ENCODE data around the gene COL2A1. TPM values are rescaled to one million over a fixed set of nuclear protein-coding genes. Genes with fewer than 3 reads are reported as not detected.

Gene COL2A1
- total RNA-seq, 1 donor from 2014 or later: 3.8 TPM

GRCh38 chr12:48008950-48009349, 4.7 kb upstream of the COL2A1 start:
- H3K27me3 ChIP-seq (ENCODE audit: control insufficient read depth, insufficient read depth, low read length): peaks cover 37% of the 10 kb centered on the region
- DNase-seq (ENCODE audit: low read depth): no peak
- H3K36me3 ChIP-seq (ENCODE audit: control insufficient read depth, insufficient read depth, low read length): no peaks in the 10 kb centered on the region
- no peak for TF ChIP-seq CTCF (IDR thresholded peaks at IDR 0.05; ENCODE audit: insufficient read depth, low read length, poor library complexity, severe bottlenecking)
- H3K4me3 ChIP-seq (ENCODE audit: low read depth, low read length): no peak overlapping the region

GRCh38 chr12:48008349-48008748, 4.1 kb upstream of the COL2A1 start:
- no peak overlapping the region for H3K4me3 ChIP-seq (ENCODE audit: low read depth, low read length)
- peaks cover 43% of the 10 kb centered on the region for H3K27me3 ChIP-seq (ENCODE audit: control insufficient read depth, insufficient read depth, low read length)
- no peak for DNase-seq (ENCODE audit: low read depth)
- TF ChIP-seq CTCF (IDR thresholded peaks at IDR 0.05; ENCODE audit: insufficient read depth, low read length, poor library complexity, severe bottlenecking): no peak
- H3K36me3 ChIP-seq (ENCODE audit: control insufficient read depth, insufficient read depth, low read length): no peaks in the 10 kb centered on the region

GRCh38 chr12:48007206-48007605, 2.9 kb upstream of the COL2A1 start:
- H3K4me3 ChIP-seq (ENCODE audit: low read depth, low read length): no peak overlapping the region
- no peak for TF ChIP-seq CTCF (IDR thresholded peaks at IDR 0.05; ENCODE audit: insufficient read depth, low read length, poor library complexity, severe bottlenecking)
- DNase-seq (ENCODE audit: low read depth): no peak
- H3K36me3 ChIP-seq (ENCODE audit: control insufficient read depth, insufficient read depth, low read length): no peaks in the 10 kb centered on the region
- peaks cover 55% of the 10 kb centered on the region for H3K27me3 ChIP-seq (ENCODE audit: control insufficient read depth, insufficient read depth, low read length)

GRCh38 chr12:48005750-48006021, 1.4 kb upstream of the COL2A1 start:
- no peak for TF ChIP-seq CTCF (IDR thresholded peaks at IDR 0.05; ENCODE audit: insufficient read depth, low read length, poor library complexity, severe bottlenecking)
- peaks cover 64% of the 10 kb centered on the region for H3K27me3 ChIP-seq (ENCODE audit: control insufficient read depth, insufficient read depth, low read length)
- no peaks in the 10 kb centered on the region for H3K36me3 ChIP-seq (ENCODE audit: control insufficient read depth, insufficient read depth, low read length)

GRCh38 chr12:48005001-48005749, 899 bp upstream of the COL2A1 start:
- no peaks in the 10 kb centered on the region for H3K36me3 ChIP-seq (ENCODE audit: control insufficient read depth, insufficient read depth, low read length)
- no peak for DNase-seq (ENCODE audit: low read depth)
- TF ChIP-seq CTCF (IDR thresholded peaks at IDR 0.05; ENCODE audit: insufficient read depth, low read length, poor library complexity, severe bottlenecking): no peak
- H3K27me3 ChIP-seq (ENCODE audit: control insufficient read depth, insufficient read depth, low read length): peaks cover 65% of the 10 kb centered on the region
- no peak overlapping the region for H3K4me3 ChIP-seq (ENCODE audit: low read depth, low read length)

More at GRCh38 chr12:48005750-48006021, 1.4 kb upstream of the COL2A1 start:
- no peak for DNase-seq (ENCODE audit: low read depth)
- H3K4me3 ChIP-seq (ENCODE audit: low read depth, low read length): no peak overlapping the region
